GM12874 (cell line): Measurements from ENCODE around the gene GJB5.

Experiments used
- CTCF ChIP-seq: IDR thresholded peaks from 2 replicates; pipeline ENCODE4 v1.5.1; 2011; ENCODE audit warnings: low read depth, mild to moderate bottlenecking, control low read depth, low read length, moderate library complexity; ENCODE audit not compliant: insufficient read depth

GJB5 gene

GRCh38 chr1:34792868-34793727 lies 38.3 kb downstream of the GJB5 start, which contains the start of gene GJA4:
Gene GJA4 (plus strand): TSS chr1:34792999. CDS start chr1:34794214, 1,215 bp downstream.
- no peak for TF ChIP-seq CTCF

GRCh38 chr1:34794001-34794789 lies 39.3 kb downstream of the GJB5 start:
- TF ChIP-seq CTCF: no peak

- TF ChIP-seq CTCF: no peak
Measured at GRCh38 chr1:34794790-34795180, 39.9 kb downstream of the GJB5 start.

- no peak for TF ChIP-seq CTCF
Measured at GRCh38 chr1:34795916-34796315, 41.1 kb downstream of the GJB5 start.

- no peak for TF ChIP-seq CTCF
Measured at GRCh38 chr1:34796990-34797389, 42.1 kb downstream of the GJB5 start.

- TF ChIP-seq CTCF: no peak
Measured at GRCh38 chr1:34800214-34800613, 45.4 kb downstream of the GJB5 start.

GRCh38 chr1:34803770-34804169 lies 48.9 kb downstream of the GJB5 start:
- no peak for TF ChIP-seq CTCF
